A549 (cell line): Measurements from ENCODE around the gene RBBP4.

ENCODE experiments used
- CBX2 ChIP-seq: fragments of 200-600 bp; sonication (generic); IDR thresholded peaks from 2 replicates; pipeline ENCODE4 v1.6.1; 2016; ENCODE audit warnings: low read depth, mild to moderate bottlenecking, borderline replicate concordance
- CTCF ChIP-seq: fragments of >200 bp; sonication (Bioruptor Twin); formaldehyde crosslinking; IDR thresholded peaks from 3 replicates; pipeline ENCODE4 v1.5.1; 2016
- HOXA7 ChIP-seq: fragments of 250-450 bp; sonication (Bioruptor Pico); IDR thresholded peaks from 2 replicates; pipeline ENCODE4 v1.5.0; 2020; ENCODE audit warnings: mild to moderate bottlenecking, moderate library complexity
- JUN ChIP-seq, 2 experiments: fragments of >200 bp; sonication (Bioruptor Twin); formaldehyde crosslinking; IDR thresholded peaks; 2 replicates in 1 of 2; 3 replicates in 1 of 2; pipeline ENCODE4 v1.6.1; 2016 to 2017
- NR3C1 ChIP-seq: fragments of >200 bp; sonication (Bioruptor Twin); formaldehyde crosslinking; IDR thresholded peaks from 3 replicates; pipeline ENCODE4 v1.6.1; 2017
- PBX3 ChIP-seq: IDR thresholded peaks from 2 replicates; pipeline ENCODE4 v1.6.1; 2012
- RAD21 ChIP-seq, 2 experiments: fragments of >200 bp in 1 of 2; sonication (Bioruptor Twin) in 1 of 2; formaldehyde crosslinking in 1 of 2; IDR thresholded peaks in 1 of 2; conservative IDR thresholded peaks in 1 of 2; 2 replicates in 1 of 2; 3 replicates in 1 of 2; pipeline ENCODE4 v1.6.1; 2012 to 2018; ENCODE audit warnings: inconsistent platforms in 1 of 2
- ZNF302 ChIP-seq: fragments of 250-450 bp; sonication (Bioruptor Pico); IDR thresholded peaks from 2 replicates; pipeline ENCODE4 v1.9.0; 2021; ENCODE audit warnings: inconsistent platforms, mild to moderate bottlenecking, moderate library complexity

- TF ChIP-seq CTCF, result no peak
- no peak for TF ChIP-seq PBX3
- no peak for TF ChIP-seq CBX2
- no peak for TF ChIP-seq NR3C1
- TF ChIP-seq ZNF302 (CRISPR knock-in tag), result no peak
- TF ChIP-seq JUN (IDR thresholded peaks at IDR 0.05), result no peak
- TF ChIP-seq RAD21 (conservative IDR thresholded peaks at IDR 0.05 in 1 of 2, IDR thresholded peaks at IDR 0.05 in 1 of 2), result no peak
- TF ChIP-seq HOXA7 (CRISPR knock-in tag), result no peak
Observed at GRCh38 chr1:32639489-32640075, 11.4 kb upstream of the RBBP4 start.
